Measurements from ENCODE around the gene TRAPPC3. TPM values are rescaled to one million over a fixed set of nuclear protein-coding genes. Genes with fewer than 3 reads are reported as not detected.

The TRAPPC3 gene
- total RNA-seq, 4 donors from 2014 or later, result 68.3 to 132 (median 112) TPM

GRCh38 chr1:36150296-36151133, 1.2 kb upstream of the TRAPPC3 start:
- Histone ChIP-seq H3K4me3 (peak overlapping the region in 3 of 4 donors; percentile 26 to 95 (median 68)), H3K27ac (peak overlapping the region; percentile 95 to 98 (median 98)), H3K27me3 (no peaks in the 10 kb centered on the region), H3K36me3 (peaks cover 0 to 5% (median 0%) of the 10 kb centered on the region in 3 donors), H3K4me1 (peaks cover 33 to 75% (median 42%) of the 10 kb centered on the region in 3 donors), H3K9me3 (no peaks in the 10 kb centered on the region)
- intact Hi-C loops (cut with DNase I), result no loop called here
- peak; percentile 75 for DNase-seq
- 7 to 12% methylated on average over 6 to 9 of the region's 12 CpGs for WGBS, 2 donors
- TF ChIP-seq POLR2A (IDR thresholded peaks at IDR 0.05) (peak in 3 of 4 donors; percentile 30 to 74 (median 49)), CTCF (IDR thresholded peaks at IDR 0.05) (no peak)

- intact Hi-C loops (cut with DNase I), result loop anchor here (5.0 kb wide), 1 partner anchor 37 kb away; no protein-coding TSS in a partner anchor
- H3K27me3 ChIP-seq, result no peaks in the 10 kb centered on the region
- H3K27ac ChIP-seq, result peak overlapping the region; percentile 95 to 98 (median 98)
- no peak for DNase-seq
- WGBS, 2 donors, result 0 to 13% methylated on average over 3 of the region's 6 CpGs
- H3K4me1 ChIP-seq, result peaks cover 30 to 69% (median 38%) of the 10 kb centered on the region in 3 donors
- peak overlapping the region in 3 of 4 donors; percentile 68 to 95 (median 69) for H3K4me3 ChIP-seq
- TF ChIP-seq CTCF (IDR thresholded peaks at IDR 0.05) (no peak), POLR2A (IDR thresholded peaks at IDR 0.05) (no peak)
- H3K36me3 ChIP-seq, result peaks cover 0 to 5% (median 0%) of the 10 kb centered on the region in 3 donors
- H3K9me3 ChIP-seq, result no peaks in the 10 kb centered on the region
Measured at GRCh38 chr1:36149973-36150295, 648 bp upstream of the TRAPPC3 start.

- Histone ChIP-seq H3K9me3 (no peaks in the 10 kb centered on the region), H3K27ac (peak overlapping the region; percentile 95 to 98 (median 98)), H3K4me3 (peak overlapping the region; percentile 68 to 95 (median 72)), H3K4me1 (peaks cover 27 to 66% (median 35%) of the 10 kb centered on the region in 3 donors), H3K36me3 (peaks cover 0 to 5% (median 0%) of the 10 kb centered on the region in 3 donors), H3K27me3 (no peaks in the 10 kb centered on the region)
- no peak for DNase-seq
- TF ChIP-seq CTCF (IDR thresholded peaks at IDR 0.05), result no peak
- TF ChIP-seq POLR2A (IDR thresholded peaks at IDR 0.05), result no peak
- 0 to 5% methylated on average over 9 to 13 of the region's 16 CpGs for WGBS, 2 donors
- intact Hi-C loops (cut with DNase I), result loop anchor here (5.0 kb wide), 1 partner anchor 38 kb away; no protein-coding TSS in a partner anchor
Measured at GRCh38 chr1:36148821-36149236, 457 bp downstream of the TRAPPC3 start.

GRCh38 chr1:36144413-36144812, 4.9 kb downstream of the TRAPPC3 start:
- Histone ChIP-seq H3K27me3 (no peaks in the 10 kb centered on the region), H3K4me1 (peaks cover 9 to 72% (median 34%) of the 10 kb centered on the region in 3 donors), H3K9me3 (no peaks in the 10 kb centered on the region), H3K4me3 (no peak overlapping the region), H3K27ac (no peak overlapping the region), H3K36me3 (peaks cover 0 to 16% (median 5%) of the 10 kb centered on the region in 3 donors)
- WGBS, 2 donors, result 77 to 83% methylated on average over 2 of the region's 2 CpGs
- no peak for DNase-seq
- intact Hi-C loops (cut with DNase I), result no loop called here
- TF ChIP-seq CTCF (IDR thresholded peaks at IDR 0.05), result no peak
- no peak for TF ChIP-seq POLR2A (IDR thresholded peaks at IDR 0.05)

GRCh38 chr1:36143424-36143823, 5.9 kb downstream of the TRAPPC3 start:
- H3K4me3 ChIP-seq, result no peak overlapping the region
- H3K9me3 ChIP-seq, result no peaks in the 10 kb centered on the region
- peaks cover 0 to 26% (median 9%) of the 10 kb centered on the region in 3 donors for H3K36me3 ChIP-seq
- TF ChIP-seq CTCF (IDR thresholded peaks at IDR 0.05), result no peak
- no peak for TF ChIP-seq POLR2A (IDR thresholded peaks at IDR 0.05)
- intact Hi-C loops (cut with DNase I), result no loop called here
- no peak overlapping the region for H3K27ac ChIP-seq
- DNase-seq, result no peak
- H3K4me1 ChIP-seq, result peaks cover 6 to 71% (median 31%) of the 10 kb centered on the region in 3 donors
- no peaks in the 10 kb centered on the region for H3K27me3 ChIP-seq
- 74 to 78% methylated on average over 4 of the region's 4 CpGs for WGBS, 2 donors

All from esophagus squamous epithelium (tissue), 5 donors.